AG20443 (cell line): ENCODE data around the gene PARVG.
"Not testable (repeated sequence)": the region's sequence is repeated elsewhere in the genome, so short reads cannot be mapped to it uniquely, and the experiment has no call there.

ENCODE experiments used
- DNase-seq: peaks from one replicate; pipeline ENCODE4 v3.0.0; 2012; ENCODE audit warnings: low spot score, mixed read lengths

PARVG gene

DNA sequence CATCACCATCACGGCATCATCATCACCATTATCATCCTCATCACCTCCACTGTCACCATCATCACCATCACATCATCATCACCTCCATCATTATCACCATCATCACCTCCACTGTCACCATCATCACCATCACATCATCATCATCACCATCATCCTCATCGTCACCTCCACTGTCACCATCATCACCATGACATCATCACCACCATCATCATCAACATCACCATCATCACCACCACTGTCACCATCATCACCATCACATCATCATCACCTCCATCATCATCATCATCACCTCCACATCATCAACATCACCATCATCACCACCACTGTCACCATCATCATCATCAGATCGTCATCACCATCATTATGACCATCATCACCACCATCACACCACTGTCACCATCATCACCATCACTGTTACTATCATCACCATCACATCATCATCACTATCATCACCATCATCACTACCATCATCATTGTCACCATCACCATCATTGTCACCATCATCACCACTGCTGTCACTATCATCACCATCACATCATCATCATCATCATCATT, 32.8 kb downstream of the PARVG start:
- no peak for DNase-seq

GRCh38 chr22:44214187-44214586, 33.5 kb downstream of the PARVG start:
- peak; percentile 1 for DNase-seq

DNA sequence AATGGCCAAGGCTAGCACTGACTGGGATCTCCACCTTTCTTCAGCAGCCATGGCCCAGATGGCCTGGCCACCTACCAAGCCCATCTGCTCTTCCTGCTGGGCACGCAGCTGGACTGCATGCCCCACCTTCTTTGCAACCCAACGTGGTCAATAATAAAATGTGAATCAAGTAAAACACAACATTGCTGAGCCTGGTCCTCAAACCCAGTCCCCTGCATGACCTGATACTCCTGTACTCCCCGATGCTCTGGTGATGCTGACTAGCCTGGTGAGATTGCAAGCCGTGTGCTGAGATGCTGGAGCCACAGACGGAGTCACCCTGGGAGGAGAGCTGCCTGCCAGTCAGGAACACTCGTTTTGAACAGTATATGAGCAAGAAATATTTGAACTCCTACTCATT, 34.0 kb downstream of the PARVG start:
- peak; percentile 3 for DNase-seq

GRCh38 chr22:44215287-44215686, 34.6 kb downstream of the PARVG start:
- DNase-seq: no peak

GRCh38 chr22:44217346-44217745, 36.6 kb downstream of the PARVG start:
- DNase-seq: peak; percentile 4

DNA sequence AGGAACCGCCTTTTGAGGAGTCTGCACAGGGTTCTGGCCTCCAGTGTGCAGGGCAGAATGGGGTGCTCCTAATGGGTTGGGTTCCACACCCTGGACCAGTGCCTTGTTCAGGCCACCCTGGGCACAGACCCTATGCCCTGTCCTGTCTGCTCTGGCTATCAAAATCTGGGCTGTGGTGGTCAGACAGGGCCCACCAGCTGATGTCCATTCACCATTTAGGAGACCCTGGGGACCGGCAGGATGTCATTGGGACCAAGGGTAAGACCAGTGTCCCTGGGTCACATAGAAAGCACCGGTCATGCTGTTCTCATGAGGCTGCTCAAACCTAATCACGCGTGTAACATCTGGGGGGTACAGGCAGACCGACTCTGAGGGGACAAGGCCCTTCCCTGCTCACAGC, 37.3 kb downstream of the PARVG start:
- DNase-seq: peak; percentile 7

- peak; percentile 6 for DNase-seq
Observed at GRCh38 chr22:44219101-44219870, 38.6 kb downstream of the PARVG start.

- peak; percentile 16 for DNase-seq
Observed at GRCh38 chr22:44220727-44221680, 40.3 kb downstream of the PARVG start.

- DNase-seq: peak; percentile 2
Observed at GRCh38 chr22:44221710-44222475, 41.2 kb downstream of the PARVG start.

DNA sequence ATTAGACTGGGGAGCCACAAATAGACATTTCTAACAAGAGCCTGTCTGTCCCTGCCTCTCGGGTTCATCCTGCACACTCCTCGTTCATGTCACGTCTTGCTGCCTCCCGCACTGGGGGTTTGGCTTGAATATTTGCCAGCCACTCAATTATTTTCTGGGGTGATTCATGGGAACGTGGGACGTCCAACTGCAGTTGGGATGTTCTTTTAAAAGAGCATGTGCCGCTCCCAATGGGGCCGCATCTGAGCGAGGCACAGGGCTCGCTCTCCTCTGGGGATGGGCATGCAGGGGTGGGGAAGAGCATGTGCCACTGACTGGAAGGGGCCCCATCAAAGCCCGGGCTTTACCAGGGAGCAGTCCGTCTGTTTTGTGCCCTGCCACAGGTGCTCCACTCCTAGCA, 43.4 kb downstream of the PARVG start:
- peak; percentile 24 for DNase-seq

GRCh38 chr22:44225091-44225689, 44.5 kb downstream of the PARVG start:
- peak; percentile 2 for DNase-seq

DNA sequence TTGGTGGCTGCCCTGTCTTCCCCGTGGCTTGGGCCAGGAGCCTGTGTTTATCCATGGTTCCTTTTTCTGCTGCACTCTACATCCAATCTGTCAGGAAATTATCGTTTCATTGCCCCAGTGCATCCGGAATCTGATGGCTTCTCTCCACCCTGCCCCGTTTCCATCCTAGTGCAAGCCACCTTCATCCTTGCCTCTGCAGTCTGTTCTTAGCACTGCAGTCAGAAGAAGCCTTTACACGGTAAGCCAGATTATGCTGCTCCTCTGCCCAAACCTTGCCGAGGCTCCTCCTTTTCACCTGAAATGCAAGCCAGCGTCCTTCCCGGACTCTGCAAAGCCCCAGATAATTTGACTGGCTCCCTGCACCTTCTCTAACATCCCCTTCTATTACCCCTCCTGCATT, 45.1 kb downstream of the PARVG start:
- no peak for DNase-seq

- no peak for DNase-seq
Observed at GRCh38 chr22:44229331-44229730, 48.6 kb downstream of the PARVG start.

DNA sequence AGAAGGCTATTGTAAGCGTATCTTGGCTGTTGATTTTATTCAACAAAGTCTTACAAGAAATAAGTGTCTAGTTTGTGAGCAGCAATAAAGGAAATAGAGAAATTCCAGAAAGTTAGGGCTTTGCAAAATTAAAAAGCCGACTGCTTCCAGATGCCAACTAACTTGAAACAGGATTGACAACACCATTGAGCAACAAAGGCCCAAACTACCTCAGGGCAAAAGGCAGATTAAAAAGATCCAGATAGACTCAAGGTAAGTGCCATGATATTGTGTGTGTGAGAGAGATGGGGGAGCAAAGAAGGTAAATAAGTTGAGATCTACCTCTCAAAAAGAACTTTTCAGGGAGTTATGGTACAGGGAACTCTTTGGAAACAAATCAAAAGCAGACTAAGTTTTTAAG, 49.1 kb downstream of the PARVG start:
- no peak for DNase-seq

DNA sequence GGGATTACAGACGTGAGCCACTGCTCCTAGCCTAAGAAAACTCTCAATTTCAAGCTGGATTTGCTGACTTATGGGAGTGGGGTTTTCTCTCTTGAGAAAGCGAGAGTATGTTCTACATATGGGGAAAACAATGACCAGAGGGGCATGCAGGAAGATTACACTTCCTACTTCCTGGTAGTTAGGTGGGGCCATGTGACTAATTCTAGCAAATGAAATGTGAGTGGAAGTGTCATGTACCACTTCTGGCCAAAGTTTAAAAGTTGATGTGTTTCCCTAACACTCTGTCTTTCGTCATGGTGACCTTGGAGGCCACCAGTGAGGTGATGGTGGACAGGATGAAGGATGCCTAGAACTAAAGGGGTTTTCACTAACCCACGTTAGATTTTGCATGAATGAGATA, 50.5 kb downstream of the PARVG start:
- DNase-seq: no peak

GRCh38 chr22:44234372-44234771, 53.6 kb downstream of the PARVG start:
- DNase-seq: not testable (repeated sequence)

GRCh38 chr22:44237290-44237689, 56.6 kb downstream of the PARVG start:
- no peak for DNase-seq

DNA sequence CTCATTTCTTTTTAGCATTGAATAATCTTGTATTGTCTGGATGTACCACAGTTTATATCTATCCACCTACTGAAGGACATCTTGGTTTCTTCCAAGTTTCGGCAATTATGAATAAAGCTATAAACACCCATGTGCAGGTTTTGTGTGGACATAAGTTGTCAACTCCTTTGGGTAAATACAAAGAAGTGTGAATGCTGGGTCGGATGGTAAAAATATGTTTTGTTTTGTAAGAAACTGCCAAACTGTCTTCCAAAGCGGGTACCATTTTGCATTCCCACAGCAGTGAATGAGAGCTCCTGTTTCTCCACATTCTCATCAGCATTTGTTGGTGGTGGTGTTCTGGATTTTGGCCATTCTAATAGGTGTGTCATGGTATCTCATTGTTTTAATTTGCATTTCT, 60.4 kb downstream of the PARVG start:
- not testable (repeated sequence) for DNase-seq

DNA sequence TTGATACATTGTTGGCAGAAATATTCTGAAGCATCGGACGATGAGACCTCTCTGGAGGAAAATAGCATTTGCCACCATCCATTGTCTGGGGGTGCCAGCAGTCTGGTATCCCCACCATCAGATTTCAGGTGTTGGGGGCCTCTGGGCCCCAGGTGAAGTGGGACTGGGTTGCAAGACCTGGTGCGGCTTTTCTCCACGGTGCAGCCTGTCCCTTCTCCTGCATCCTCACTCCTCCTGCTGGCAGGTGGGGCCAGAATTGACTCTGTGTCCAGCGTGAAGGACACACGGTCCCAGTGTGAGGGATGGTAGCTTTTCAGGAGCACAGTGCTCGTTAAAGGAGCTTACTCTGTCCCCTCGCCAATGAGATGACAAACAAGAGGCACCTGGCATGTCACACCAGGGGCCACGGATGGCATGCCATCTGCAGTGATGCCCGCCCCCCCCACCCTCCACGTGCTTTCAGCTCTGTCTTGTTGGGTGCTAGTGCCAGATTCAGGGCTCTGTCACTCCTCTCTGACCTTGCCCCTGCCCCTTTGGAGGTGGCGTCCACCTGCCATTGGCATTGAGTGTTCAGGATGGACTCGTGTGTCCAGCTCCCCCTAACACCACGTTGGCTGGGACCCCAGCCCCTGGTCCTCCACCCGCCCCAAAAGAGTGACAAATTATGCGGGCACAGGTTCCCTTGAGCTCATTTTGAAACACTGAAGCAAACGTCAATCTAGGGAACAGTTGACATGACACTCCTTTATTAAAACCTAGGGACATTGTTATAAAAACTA, 62.4 kb downstream of the PARVG start:
- no peak for DNase-seq

GRCh38 chr22:44243761-44244160, 63.0 kb downstream of the PARVG start:
- no peak for DNase-seq
